Left lung (tissue), 10 donors: Measurements from ENCODE around the gene DOCK11. TPM values are rescaled to one million over a fixed set of nuclear protein-coding genes. Genes with fewer than 3 reads are reported as not detected.
A peak's percentile ranks its signal among the peaks of the same experiment; 100 is the strongest.

ENCODE experiments used
- ATAC-seq: fragments of 200-7000 bp; cut with Tn5 transposase; one replicate; pipeline ENCODE4 v1.9.1; 2020; ENCODE audit warnings: moderate library complexity
- DNase-seq, 4 donors: peaks; one replicate each; pipeline ENCODE4 v3.0.0-alpha.2; 2013 to 2020
- H3K27ac ChIP-seq, 2 donors: fragments of 200-600 bp; sonication (generic) in 1 of 2; one replicate each; pipeline versions ENCODE4 v1.5.0 to v1.8.0; 2020 to 2021
- H3K27me3 ChIP-seq, 2 donors: fragments of 200-600 bp; sonication (generic) in 1 of 2; one replicate each; pipeline versions ENCODE4 v1.5.0 to v1.8.0; 2020 to 2021
- H3K36me3 ChIP-seq, 2 donors: fragments of 200-600 bp; sonication (generic) in 1 of 2; one replicate each; pipeline versions ENCODE4 v1.5.0 to v1.8.0; 2020 to 2021
- H3K4me1 ChIP-seq, 2 donors: fragments of 200-600 bp; one replicate each; pipeline ENCODE4 v1.8.0; 2021
- H3K4me3 ChIP-seq, 2 donors: fragments of 200-600 bp; sonication (generic) in 1 of 2; one replicate each; pipeline versions ENCODE4 v1.5.0 to v1.8.0; 2020 to 2021; ENCODE audit warnings: mild to moderate bottlenecking in 1 of 2
- H3K9me3 ChIP-seq, 2 donors: fragments of 200-600 bp; sonication (generic) in 1 of 2; one replicate each; pipeline versions ENCODE4 v1.5.0 to v1.8.0; 2020 to 2021
- CTCF ChIP-seq, 2 donors: fragments of 200-600 bp; sonication (generic) in 1 of 2; IDR thresholded peaks; one replicate each; pipeline versions ENCODE4 v1.5.0 to v1.8.0; 2021; ENCODE audit warnings: antibody characterized with exemption in 2 of 2
- intact Hi-C, 2 donors: fragments of 100-400 bp; cut with DNase I; formaldehyde crosslinking; loops; one replicate each; pipeline versions ENCODE4 v1.11.2 to v1.14.2; 2022
- polyA plus RNA-seq, 6 donors: library from polyadenylated mRNA; unstranded; fragments of 120-200 nt; gene quantifications; one replicate each; pipeline ENCODE4 v1.2.1, GENCODE V29; 2013; ENCODE audit not compliant: insufficient read length in 6 of 6
- total RNA-seq, 2 donors: library from RNA; stranded (reverse); fragmentation: NEBNext Ultra II Directional; extraction: Animal tissue kit (Norgen Biotek cat#: 25700); gene quantifications; one replicate each; pipeline ENCODE4 v1.2.1, GENCODE V29; 2021
- donor health status: DM: no; HTN: yes; CAD: no.
- donor health status: DM: no; HTN: no; CAD: no.

Gene DOCK11
- total and polyA plus RNA-seq, 8 donors = 13.4 to 36.8 (median 16.9) TPM

GRCh38 chrX:118621081-118621759 lies 125.6 kb downstream of the DOCK11 start:
- peaks cover 0 to 18% of the 10 kb centered on the region in 2 donors for H3K36me3 ChIP-seq
- no peak for DNase-seq
- H3K4me3 ChIP-seq = no peak overlapping the region
- no peaks in the 10 kb centered on the region for H3K4me1 ChIP-seq
- no peaks in the 10 kb centered on the region for H3K27me3 ChIP-seq
- H3K9me3 ChIP-seq = no peaks in the 10 kb centered on the region
- TF ChIP-seq CTCF (IDR thresholded peaks at IDR 0.05) = no peak
- no peak for ATAC-seq
- no peak overlapping the region for H3K27ac ChIP-seq
- intact Hi-C loops = no loop called here

GRCh38 chrX:118623062-118623461 lies 127.4 kb downstream of the DOCK11 start:
- Histone ChIP-seq H3K4me1 (no peaks in the 10 kb centered on the region), H3K27ac (no peak overlapping the region), H3K9me3 (no peaks in the 10 kb centered on the region), H3K4me3 (no peak overlapping the region), H3K27me3 (no peaks in the 10 kb centered on the region), H3K36me3 (peaks cover 0 to 21% of the 10 kb centered on the region in 2 donors)
- no peak for ATAC-seq
- no peak for TF ChIP-seq CTCF (IDR thresholded peaks at IDR 0.05)
- DNase-seq = no peak
- intact Hi-C loops = no loop called here

DNA sequence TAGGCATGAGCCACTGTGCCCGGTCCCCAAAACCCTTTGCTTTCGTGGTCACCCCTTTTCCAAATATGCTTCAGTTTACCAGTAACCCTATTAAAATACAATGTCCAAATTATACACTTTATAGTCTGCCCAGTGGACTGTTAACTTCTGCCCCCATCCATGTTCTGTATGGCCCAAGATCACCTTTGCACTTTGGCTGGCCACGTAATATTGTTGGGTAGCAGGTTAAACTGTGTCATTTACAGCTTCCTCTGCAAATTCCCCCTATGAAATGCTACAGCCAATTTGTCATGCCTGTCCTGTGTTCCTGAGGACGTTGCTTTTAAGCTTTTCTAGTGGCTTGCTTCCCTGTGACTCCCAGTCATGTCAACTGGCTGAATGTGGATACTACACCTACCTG lies 130.7 kb downstream of the DOCK11 start:
- no peak for TF ChIP-seq CTCF (IDR thresholded peaks at IDR 0.05)
- Histone ChIP-seq H3K27me3 (peaks cover 0 to 6% of the 10 kb centered on the region in 2 donors), H3K4me1 (no peaks in the 10 kb centered on the region), H3K4me3 (no peak overlapping the region), H3K9me3 (no peaks in the 10 kb centered on the region), H3K27ac (no peak overlapping the region), H3K36me3 (peaks cover 0 to 21% of the 10 kb centered on the region in 2 donors)
- intact Hi-C loops = no loop called here
- no peak for ATAC-seq
- DNase-seq = no peak

- DNase-seq = no peak
- peaks cover 0 to 28% of the 10 kb centered on the region in 2 donors for H3K36me3 ChIP-seq
- TF ChIP-seq CTCF (IDR thresholded peaks at IDR 0.05) = no peak
- intact Hi-C loops = no loop called here
- no peak for ATAC-seq
- no peaks in the 10 kb centered on the region for H3K4me1 ChIP-seq
- peaks cover 0 to 7% of the 10 kb centered on the region in 2 donors for H3K27me3 ChIP-seq
- H3K4me3 ChIP-seq = no peak overlapping the region
- H3K27ac ChIP-seq = no peak overlapping the region
- no peaks in the 10 kb centered on the region for H3K9me3 ChIP-seq
These were observed 131.6 kb downstream of the DOCK11 start for GRCh38 chrX:118627084-118627758.

DNA sequence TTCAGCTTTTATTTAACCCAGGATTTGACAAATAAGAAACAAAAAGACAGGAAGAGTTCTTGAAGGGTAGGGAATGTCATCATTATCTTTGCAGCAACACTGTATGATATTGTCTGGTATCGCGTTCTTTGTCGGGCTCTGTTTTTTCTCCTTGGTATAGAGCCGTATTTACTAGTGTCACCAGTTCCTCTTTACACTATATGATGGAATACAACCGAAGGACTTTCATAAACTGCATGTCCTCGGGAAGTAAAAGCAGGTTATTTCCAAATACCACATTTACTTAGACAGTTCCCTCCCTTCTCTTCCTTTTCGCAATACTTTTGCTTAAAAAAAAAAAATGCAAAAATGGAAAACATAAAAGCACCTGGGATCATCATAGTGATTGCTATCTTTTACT lies 135.2 kb downstream of the DOCK11 start:
- ATAC-seq = peak; percentile 22
- Histone ChIP-seq H3K4me1 (no peaks in the 10 kb centered on the region), H3K4me3 (no peak overlapping the region), H3K27ac (peak overlapping the region in 1 of 2 donors; percentile 13), H3K9me3 (no peaks in the 10 kb centered on the region), H3K27me3 (peaks cover 0 to 7% of the 10 kb centered on the region in 2 donors), H3K36me3 (peaks cover 0 to 14% of the 10 kb centered on the region in 2 donors)
- no peak for DNase-seq
- no peak for TF ChIP-seq CTCF (IDR thresholded peaks at IDR 0.05)
- intact Hi-C loops = no loop called here
